Transverse colon (tissue), 4 donors: Measurements from ENCODE around the gene TALDO1.

ENCODE experiments used
- POLR2AphosphoS5 ChIP-seq, 3 donors: sonication (generic); formaldehyde crosslinking; IDR thresholded peaks; one replicate each; pipeline ENCODE4 v1.6.1; 2016; ENCODE audit warnings: antibody characterized with exemption in 3 of 3
- TF ChIP-seq, protein P1 (sequence below), 5 experiments: fragments of 200-600 bp in 3 of 5; fragments of 450-650 bp in 2 of 5; sonication (generic) in 3 of 5; IDR thresholded peaks; 1 replicate in 2 of 5; 2 replicates in 3 of 5; pipeline ENCODE4 v1.5.1; 2016 to 2017; ENCODE audit warnings: antibody characterized with exemption in 5 of 5, inconsistent platforms in 3 of 5, mild to moderate bottlenecking in 2 of 5, moderate library complexity in 1 of 5

GRCh38 chr11:794766-795633 is 47.7 kb downstream of the TALDO1 start:
- TF ChIP-seq POLR2AphosphoS5 (IDR thresholded peaks at IDR 0.05), result no peak
- TF ChIP-seq, protein P1, sequence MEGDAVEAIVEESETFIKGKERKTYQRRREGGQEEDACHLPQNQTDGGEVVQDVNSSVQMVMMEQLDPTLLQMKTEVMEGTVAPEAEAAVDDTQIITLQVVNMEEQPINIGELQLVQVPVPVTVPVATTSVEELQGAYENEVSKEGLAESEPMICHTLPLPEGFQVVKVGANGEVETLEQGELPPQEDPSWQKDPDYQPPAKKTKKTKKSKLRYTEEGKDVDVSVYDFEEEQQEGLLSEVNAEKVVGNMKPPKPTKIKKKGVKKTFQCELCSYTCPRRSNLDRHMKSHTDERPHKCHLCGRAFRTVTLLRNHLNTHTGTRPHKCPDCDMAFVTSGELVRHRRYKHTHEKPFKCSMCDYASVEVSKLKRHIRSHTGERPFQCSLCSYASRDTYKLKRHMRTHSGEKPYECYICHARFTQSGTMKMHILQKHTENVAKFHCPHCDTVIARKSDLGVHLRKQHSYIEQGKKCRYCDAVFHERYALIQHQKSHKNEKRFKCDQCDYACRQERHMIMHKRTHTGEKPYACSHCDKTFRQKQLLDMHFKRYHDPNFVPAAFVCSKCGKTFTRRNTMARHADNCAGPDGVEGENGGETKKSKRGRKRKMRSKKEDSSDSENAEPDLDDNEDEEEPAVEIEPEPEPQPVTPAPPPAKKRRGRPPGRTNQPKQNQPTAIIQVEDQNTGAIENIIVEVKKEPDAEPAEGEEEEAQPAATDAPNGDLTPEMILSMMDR (IDR thresholded peaks at IDR 0.05), result no peak
